HG02798 (cell line): Measurements from ENCODE around the gene NR4A2.

ENCODE experiments used
- ATAC-seq: cut with Tn5 transposase; IDR thresholded peaks from one replicate; pipeline ENCODE4 v1.9.1; 2021; ENCODE audit warnings: mild to moderate bottlenecking; ENCODE audit not compliant: unreplicated experiment, poor library complexity

Gene NR4A2

DNA sequence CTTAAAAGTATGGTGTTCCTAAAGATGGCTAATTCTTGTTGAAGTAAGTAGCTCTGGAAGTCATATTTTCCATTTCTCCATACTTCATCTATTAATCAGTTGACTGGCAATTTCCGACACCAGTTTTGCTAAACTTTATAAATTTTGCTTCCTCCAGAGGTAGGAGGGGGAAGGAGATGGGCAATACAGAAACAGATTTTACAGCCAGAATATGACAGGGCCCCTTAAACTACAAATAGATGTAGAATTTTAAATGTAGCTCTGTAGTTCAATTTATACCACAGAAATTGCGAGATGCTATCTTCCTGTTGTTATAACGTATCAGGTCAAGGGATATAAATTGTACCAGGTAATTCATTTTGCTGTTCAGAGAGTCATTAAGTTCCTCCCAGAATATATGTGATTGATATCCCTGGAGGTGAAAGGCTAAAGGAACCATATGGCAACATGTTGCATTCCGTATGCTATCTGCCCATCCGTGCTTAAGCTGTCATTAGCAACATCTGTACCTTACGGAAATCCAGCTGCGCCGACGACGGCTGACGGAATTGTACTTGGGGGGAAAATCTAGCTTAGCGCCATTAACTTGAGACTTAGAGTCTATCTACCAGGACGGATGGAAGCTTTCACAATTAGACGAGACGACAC is 8.4 kb upstream of the NR4A2 start:
- peak; percentile 12 for ATAC-seq

- ATAC-seq = no peak
Observed at GRCh38 chr2:156340377-156340776, 7.9 kb upstream of the NR4A2 start.

DNA sequence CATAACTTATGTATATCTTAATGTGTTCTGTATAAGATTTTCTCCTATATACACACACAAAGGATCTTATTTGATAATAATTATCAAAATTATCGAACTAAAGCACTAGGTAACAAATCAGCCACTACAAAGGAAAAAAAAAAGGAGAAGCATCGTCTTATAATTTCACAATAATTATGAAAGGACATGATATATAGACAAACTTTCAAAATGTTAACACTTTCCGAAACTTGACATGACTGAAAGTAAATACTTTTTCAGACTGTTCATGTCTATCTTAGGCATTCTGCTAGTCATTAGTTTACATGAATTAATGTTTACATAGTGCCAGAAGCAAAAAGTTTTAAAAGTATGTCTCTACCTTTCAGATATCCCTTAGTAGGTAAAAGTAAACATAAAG is 7.3 kb upstream of the NR4A2 start:
- no peak for ATAC-seq

GRCh38 chr2:156339110-156339847 is 6.8 kb upstream of the NR4A2 start:
- no peak for ATAC-seq

GRCh38 chr2:156338578-156338977 is 6.1 kb upstream of the NR4A2 start:
- ATAC-seq = no peak

DNA sequence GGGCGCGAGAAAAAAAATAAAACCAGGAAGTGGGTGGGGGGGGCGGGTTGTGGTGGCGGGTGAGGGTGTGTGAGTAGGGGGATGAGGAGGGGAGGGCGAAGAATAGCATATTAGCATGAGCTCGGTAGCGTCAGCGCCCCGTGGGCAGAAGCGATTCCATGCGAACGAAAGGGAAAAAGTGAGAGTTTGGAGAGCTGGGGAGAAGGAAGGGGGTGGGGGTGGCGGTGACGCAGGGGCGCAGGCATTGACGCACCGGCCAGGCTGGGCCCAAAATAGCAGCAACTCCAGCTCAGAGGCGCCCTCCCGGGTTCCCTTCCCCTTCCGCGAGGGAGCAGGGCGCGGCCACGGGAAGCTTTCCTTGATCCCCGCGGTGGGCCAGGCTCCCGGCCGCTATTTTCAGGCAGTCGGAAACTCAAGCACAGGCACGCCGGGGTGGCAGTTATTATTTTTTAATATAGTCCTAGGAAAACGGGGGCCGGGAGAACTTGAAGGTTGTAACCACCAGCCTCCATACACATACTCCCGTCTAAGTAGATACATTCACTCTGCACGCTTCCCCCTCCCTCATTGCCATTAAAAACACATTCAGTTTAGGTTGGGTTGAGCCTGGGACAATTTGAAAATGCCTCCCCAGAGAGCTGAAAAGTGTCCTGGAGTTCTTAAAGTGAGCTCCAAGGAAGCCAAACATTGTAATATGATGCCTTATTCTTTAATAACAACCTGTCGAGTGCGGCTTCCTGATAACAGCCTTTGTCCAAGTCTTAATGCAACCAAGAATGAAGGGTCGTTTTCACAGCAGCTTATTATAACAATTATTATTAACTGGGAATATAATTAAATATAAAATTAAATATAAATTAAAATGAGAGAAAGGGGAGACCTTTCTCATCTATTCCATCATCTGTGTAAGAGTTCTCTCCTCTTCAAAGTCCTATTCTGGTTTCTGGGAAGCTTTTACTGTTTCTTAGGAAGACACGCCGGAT is 2.3 kb upstream of the NR4A2 start:
- peak; percentile 26 for ATAC-seq

DNA sequence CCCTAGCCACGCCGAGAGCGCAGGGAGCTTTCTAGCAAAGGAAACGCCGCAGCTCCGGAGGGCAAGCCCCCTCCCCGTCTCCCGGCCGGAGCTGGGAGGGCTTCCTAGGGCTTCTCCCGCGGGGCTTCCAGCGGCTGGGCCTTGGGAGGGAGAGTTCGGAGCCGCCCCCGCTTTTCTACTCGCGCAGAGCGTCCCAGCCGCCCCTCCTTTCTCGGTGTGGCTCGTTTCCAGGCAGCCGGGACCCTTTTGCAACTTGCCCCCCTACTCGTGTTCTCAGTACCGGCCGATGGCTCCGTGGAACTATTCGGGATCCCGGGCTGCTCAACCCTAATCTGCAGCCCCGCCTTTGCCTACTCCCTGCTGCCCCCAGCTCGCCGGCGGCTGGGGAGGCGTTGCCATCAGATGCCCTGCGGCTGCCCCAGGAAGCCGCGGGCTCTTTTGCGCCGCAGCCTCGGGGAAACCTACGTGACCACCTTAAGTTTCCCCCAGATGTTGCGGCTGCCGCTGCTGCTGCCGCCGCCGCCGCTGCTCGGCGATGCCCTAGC is 1.5 kb upstream of the NR4A2 start:
- peak; percentile 46 for ATAC-seq

GRCh38 chr2:156333274-156333950 is 891 bp upstream of the NR4A2 start:
- peak; percentile 15 for ATAC-seq

GRCh38 chr2:156332284-156332533 is 312 bp downstream of the NR4A2 start:
- ATAC-seq = no peak

DNA sequence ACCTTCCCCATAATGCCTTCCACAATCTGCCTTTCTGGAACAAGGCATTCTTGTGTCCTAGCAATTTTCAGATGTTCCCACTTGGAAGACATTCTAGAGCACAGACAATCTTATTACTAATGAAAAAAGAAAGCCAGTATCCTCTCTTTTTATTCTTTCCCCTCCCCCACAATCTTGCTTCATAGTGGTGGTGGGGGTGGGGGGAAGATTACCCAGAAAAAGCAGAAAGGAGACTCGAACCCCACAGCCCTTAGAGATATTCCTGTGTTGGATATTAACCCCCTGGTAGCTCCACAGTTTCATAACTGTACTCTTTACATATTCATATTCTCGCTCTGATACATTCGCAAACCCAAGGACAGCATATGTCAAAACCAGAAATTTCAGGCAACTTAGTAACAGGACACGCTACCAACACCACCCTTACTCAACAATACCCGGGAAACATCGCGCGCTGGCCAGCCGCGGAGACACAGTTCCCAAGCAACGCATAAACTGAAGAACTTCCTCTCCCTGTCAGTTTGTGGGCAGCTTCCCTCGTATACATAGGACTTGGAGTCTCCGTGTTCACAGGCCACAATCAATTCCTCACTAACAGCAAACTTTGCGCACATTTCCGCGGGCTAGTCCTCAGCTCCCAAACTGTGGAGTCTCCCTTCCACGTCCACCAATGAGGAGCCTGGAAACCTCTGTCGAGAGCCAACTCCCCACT is 793 bp downstream of the NR4A2 start:
- ATAC-seq = no peak

- ATAC-seq = no peak
Observed at GRCh38 chr2:156329927-156330726, 2.4 kb downstream of the NR4A2 start.

DNA sequence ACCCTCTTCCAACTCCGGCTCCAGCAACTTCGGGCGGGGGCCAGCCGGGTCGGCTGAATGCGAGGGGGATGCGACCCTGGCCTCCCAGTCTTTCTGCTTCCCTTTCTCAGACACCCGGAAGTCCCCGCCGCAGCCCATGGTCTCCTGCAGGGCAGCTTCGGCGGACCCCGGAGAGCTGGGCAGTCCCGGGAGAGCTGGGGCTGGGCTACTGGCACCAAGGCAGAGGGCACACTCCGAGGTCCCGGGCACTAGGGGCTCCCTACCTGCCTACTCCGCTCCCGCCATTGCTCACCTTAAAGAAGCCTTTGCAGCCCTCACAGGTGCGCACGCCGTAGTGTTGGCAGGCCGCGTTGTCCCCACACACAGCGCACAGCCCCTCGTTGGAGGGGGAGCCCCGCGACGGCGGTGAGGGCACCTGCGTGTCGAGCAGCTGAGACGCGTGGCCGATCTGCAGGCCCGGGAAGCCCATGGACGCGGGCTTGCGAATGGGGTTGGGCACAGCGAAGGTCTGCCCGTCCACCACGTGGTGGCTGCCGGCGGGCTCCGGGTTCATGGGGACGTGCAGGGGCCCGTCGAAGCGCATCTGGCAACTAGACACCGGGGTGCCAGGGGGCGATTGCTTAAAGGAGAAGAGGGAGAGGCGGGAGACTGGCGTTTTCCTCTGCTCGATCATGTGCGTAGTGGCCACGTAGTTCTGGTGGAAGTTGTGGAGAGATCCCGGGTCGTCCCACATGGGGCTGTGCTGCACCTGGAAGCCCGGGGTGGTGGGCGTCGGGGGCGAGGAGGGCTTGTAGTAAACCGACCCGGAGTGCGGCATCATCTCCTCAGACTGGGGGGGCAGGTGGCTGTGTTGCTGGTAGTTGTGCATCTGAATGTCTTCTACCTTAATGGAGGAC is 3.2 kb downstream of the NR4A2 start:
- ATAC-seq = no peak

GRCh38 chr2:156327835-156328695 is 4.5 kb downstream of the NR4A2 start:
- no peak for ATAC-seq

- no peak for ATAC-seq
Observed at GRCh38 chr2:156326526-156327095, 5.9 kb downstream of the NR4A2 start.

- ATAC-seq = no peak
Observed at GRCh38 chr2:156325688-156326525, 6.6 kb downstream of the NR4A2 start.

GRCh38 chr2:156323754-156324153 is 8.8 kb downstream of the NR4A2 start:
- no peak for ATAC-seq
